ENCODE results near the gene PLPP6. TPM values are rescaled to one million over a fixed set of nuclear protein-coding genes. Genes with fewer than 3 reads are reported as not detected.
A peak's percentile ranks its signal among the peaks of the same experiment; 100 is the strongest.

The PLPP6 gene
- total and polyA plus RNA-seq, 2 of the 13 experiments (the other 11 are each of a cell fraction or from before 2014, with no cell fraction given), result 12.1 to 15.5 TPM

DNA sequence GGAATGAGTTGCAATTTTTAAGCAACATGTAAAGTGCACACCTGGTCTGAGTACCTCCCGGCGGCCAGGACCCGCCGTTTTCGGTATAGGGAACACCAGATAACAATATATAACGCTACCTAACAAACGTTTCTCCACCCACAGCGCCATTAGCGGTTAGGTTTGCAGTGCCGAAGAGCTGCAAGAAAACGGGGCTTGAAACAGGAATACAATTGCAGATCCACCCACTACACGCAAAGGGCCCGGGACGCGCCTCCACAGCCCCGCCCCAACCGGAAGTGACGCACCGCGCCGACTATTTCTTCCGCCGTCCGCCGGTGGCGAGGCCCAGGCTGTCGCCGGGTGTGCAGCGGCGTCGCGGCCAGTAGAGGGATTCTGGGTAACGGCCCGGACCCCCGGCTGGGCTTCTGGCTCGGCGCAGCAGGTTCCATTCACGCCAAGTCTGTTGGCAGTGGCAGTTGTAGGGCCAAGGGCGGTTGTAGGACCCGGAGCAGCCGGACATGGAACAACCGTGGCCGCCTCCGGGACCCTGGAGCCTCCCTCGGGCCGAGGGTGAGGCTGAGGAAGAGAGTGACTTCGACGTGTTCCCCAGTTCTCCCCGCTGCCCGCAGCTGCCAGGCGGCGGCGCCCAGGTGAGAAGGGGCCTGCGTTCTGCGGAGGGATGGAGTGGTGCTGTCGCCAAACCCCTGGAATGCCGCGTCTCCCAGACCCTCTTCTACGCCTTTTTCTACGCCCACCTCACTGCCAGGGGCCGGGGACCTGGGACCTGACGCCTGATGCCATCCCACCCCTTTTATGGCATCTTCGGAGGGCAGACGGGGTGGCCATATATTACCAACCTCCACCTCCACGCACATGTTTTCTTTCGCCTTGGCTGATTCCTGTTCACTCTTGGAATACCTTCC, 17.4 kb downstream of the PLPP6 start, which contains the start of gene CDC37L1 (continued):
- TF ChIP-seq GLI4 (CRISPR knock-in tag; IDR thresholded peaks at IDR 0.05; ENCODE audit: borderline replicate concordance), result no peak
- no peak for TF ChIP-seq SP1 (IDR thresholded peaks at IDR 0.05)
- TF ChIP-seq SP1 (CRISPR knock-in tag; IDR thresholded peaks at IDR 0.05), result peak; percentile 66; the same call in 1 of the 2 replicates
- peak; percentile 85; the same call in 1 of the 2 replicates for TF ChIP-seq YEATS2 (CRISPR knock-in tag; IDR thresholded peaks at IDR 0.05; ENCODE audit: borderline replicate concordance)
- TF ChIP-seq PHF5A (CRISPR knock-in tag; IDR thresholded peaks at IDR 0.05; ENCODE audit: low read depth, unreplicated experiment), result peak; percentile 57
- peak; percentile 85 for TF ChIP-seq ZNF230 (CRISPR knock-in tag; IDR thresholded peaks at IDR 0.05)
- peak; percentile 96; the same call in 1 of the 2 replicates for TF ChIP-seq NFKB2 (CRISPR knock-in tag; IDR thresholded peaks at IDR 0.05; ENCODE audit: borderline replicate concordance)
- peak; percentile 90 to 94 for TF ChIP-seq HMGXB4 (CRISPR knock-in tag; IDR thresholded peaks at IDR 0.05; ENCODE audit: borderline replicate concordance in 1 of 2, low read depth in 1 of 2)
- TF ChIP-seq ZNF205 (CRISPR knock-in tag; IDR thresholded peaks at IDR 0.05), result peak; percentile 58
- TF ChIP-seq ZNF773 (CRISPR knock-in tag; IDR thresholded peaks at IDR 0.05; ENCODE audit: borderline replicate concordance), result no peak; the same call in 1 of the 2 replicates
- no peak; the same call in 1 of the 2 replicates for TF ChIP-seq ZNF263 (CRISPR knock-in tag; IDR thresholded peaks at IDR 0.05)
- TF ChIP-seq ZBTB42 (CRISPR knock-in tag; IDR thresholded peaks at IDR 0.05), result peak; percentile 84; the same call in 1 of the 2 replicates
- TF ChIP-seq RXRA (CRISPR knock-in tag; IDR thresholded peaks at IDR 0.05), result peak; percentile 78; the same call in 1 of the 2 replicates
- TF ChIP-seq, protein P1, sequence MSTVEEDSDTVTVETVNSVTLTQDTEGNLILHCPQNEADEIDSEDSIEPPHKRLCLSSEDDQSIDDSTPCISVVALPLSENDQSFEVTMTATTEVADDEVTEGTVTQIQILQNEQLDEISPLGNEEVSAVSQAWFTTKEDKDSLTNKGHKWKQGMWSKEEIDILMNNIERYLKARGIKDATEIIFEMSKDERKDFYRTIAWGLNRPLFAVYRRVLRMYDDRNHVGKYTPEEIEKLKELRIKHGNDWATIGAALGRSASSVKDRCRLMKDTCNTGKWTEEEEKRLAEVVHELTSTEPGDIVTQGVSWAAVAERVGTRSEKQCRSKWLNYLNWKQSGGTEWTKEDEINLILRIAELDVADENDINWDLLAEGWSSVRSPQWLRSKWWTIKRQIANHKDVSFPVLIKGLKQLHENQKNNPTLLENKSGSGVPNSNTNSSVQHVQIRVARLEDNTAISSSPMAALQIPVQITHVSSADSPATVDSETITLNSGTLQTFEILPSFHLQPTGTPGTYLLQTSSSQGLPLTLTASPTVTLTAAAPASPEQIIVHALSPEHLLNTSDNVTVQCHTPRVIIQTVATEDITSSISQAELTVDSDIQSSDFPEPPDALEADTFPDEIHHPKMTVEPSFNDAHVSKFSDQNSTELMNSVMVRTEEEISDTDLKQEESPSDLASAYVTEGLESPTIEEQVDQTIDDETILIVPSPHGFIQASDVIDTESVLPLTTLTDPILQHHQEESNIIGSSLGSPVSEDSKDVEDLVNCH (CRISPR knock-in tag; IDR thresholded peaks at IDR 0.05), result no peak
- no peak for TF ChIP-seq ZNF432 (CRISPR knock-in tag; IDR thresholded peaks at IDR 0.05; ENCODE audit: borderline replicate concordance)
- TF ChIP-seq, protein P2, sequence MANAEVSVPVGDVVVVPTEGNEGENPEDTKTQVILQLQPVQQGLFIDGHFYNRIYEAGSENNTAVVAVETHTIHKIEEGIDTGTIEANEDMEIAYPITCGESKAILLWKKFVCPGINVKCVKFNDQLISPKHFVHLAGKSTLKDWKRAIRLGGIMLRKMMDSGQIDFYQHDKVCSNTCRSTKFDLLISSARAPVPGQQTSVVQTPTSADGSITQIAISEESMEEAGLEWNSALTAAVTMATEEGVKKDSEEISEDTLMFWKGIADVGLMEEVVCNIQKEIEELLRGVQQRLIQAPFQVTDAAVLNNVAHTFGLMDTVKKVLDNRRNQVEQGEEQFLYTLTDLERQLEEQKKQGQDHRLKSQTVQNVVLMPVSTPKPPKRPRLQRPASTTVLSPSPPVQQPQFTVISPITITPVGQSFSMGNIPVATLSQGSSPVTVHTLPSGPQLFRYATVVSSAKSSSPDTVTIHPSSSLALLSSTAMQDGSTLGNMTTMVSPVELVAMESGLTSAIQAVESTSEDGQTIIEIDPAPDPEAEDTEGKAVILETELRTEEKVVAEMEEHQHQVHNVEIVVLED (CRISPR knock-in tag; IDR thresholded peaks at IDR 0.05; ENCODE audit: borderline replicate concordance), result peak; percentile 93
- TF ChIP-seq GATA4 (IDR thresholded peaks at IDR 0.05; ENCODE audit: borderline replicate concordance, low read depth), result peak; percentile 61; the same call in 1 of the 2 replicates
- no peak for TF ChIP-seq XBP1 (CRISPR knock-in tag; IDR thresholded peaks at IDR 0.05)
- no peak for TF ChIP-seq ZEB1 (IDR thresholded peaks at IDR 0.05; ENCODE audit: insufficient replicate concordance, low read depth)
- no peak for TF ChIP-seq KLF9 (CRISPR knock-in tag; IDR thresholded peaks at IDR 0.05; ENCODE audit: low read depth)
- no peak for TF ChIP-seq ATF7 (IDR thresholded peaks at IDR 0.05)
- peak; percentile 63; the same call in 1 of the 2 replicates for TF ChIP-seq ATF7 (CRISPR knock-in tag; IDR thresholded peaks at IDR 0.05)
- TF ChIP-seq, protein P3, sequence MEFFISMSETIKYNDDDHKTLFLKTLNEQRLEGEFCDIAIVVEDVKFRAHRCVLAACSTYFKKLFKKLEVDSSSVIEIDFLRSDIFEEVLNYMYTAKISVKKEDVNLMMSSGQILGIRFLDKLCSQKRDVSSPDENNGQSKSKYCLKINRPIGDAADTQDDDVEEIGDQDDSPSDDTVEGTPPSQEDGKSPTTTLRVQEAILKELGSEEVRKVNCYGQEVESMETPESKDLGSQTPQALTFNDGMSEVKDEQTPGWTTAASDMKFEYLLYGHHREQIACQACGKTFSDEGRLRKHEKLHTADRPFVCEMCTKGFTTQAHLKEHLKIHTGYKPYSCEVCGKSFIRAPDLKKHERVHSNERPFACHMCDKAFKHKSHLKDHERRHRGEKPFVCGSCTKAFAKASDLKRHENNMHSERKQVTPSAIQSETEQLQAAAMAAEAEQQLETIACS (CRISPR knock-in tag; IDR thresholded peaks at IDR 0.05), result peak; percentile 52; the same call in 1 of the 2 replicates

Data from HepG2 (cell line).